GM19438 (cell line): Measurements from ENCODE around the gene SUCLG2.
"Not testable (repeated sequence)": the region's sequence is repeated elsewhere in the genome, so short reads cannot be mapped to it uniquely, and the experiment has no call there.

Experiments used
- ATAC-seq: cut with Tn5 transposase; IDR thresholded peaks from one replicate; pipeline ENCODE4 v1.9.1; 2021; ENCODE audit warnings: low read depth; ENCODE audit not compliant: unreplicated experiment

Gene SUCLG2

DNA sequence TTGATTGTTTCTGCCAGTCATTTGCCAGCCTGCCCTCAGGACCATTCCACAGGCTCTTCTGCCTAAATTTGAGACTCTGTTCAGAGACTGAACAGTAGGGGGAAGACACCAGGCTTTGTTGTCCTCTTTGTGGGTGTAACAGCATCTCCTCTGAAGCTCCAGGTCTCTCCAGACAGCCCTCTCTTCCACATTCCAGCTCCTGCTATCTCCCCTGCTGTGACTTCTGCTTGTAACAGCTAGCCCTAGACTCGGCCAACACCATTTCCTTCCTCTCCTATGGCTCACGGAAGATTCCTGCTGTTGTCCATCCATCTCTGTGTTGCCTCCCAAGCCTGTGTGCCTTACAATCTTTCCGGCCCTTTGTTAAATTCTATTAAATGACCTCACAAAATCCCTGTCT lies 40.2 kb downstream of the SUCLG2 start:
- ATAC-seq: no peak

DNA sequence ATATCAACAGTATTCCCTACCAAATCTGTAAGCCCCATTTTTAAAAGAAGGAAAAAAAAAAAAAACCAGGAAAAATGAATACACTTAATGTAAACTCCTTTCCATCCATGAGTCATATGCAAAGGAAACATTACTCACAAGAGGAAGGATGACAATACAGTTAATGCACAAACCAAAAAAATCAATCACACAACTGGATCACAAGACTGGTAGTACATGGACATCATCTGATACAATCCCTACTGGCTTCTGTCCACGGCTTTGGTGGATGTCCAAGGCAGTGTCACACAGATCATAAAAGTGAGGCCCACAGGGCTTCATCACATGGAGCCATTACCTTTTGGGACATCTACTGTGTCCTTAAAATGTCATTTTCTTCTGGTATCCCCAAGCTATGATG lies 44.0 kb downstream of the SUCLG2 start:
- ATAC-seq: no peak

DNA sequence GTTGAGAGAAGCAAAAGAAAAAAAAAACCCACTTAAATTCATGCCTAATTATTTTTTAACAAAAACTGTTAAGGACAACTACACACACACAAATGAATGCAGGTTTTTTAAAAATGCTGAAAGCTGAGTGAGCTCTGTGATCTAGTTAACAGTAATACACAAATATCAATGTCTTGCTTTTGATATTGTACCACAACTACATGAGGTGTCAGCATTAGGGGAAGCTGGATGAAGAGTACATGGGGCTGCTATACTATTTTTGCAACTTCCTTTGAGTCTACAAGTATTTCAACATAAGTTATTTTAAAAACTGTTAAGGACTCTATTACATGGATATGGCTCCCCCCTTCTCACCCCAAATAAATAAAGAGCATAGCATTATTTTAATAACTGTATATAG lies 44.7 kb downstream of the SUCLG2 start:
- ATAC-seq: no peak

DNA sequence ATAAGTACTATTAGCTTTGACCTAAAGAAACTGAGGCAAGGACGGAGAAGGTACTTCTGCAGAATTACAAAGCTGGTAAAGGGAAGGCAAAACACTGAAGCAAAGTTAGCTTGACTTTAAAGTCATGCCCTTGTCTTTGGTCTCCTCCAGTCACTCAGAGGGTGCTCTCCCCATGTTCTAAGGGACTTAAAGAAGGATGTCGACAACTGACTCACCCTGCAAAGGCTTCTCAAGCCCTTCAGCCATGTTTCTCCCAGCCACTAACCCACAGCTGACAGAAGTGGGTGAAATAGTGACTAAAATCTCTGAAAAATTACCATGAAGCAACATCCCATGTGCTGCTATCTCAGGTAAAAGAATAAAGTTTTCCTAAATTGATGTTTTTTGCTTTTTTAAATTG lies 46.4 kb downstream of the SUCLG2 start:
- no peak for ATAC-seq

DNA sequence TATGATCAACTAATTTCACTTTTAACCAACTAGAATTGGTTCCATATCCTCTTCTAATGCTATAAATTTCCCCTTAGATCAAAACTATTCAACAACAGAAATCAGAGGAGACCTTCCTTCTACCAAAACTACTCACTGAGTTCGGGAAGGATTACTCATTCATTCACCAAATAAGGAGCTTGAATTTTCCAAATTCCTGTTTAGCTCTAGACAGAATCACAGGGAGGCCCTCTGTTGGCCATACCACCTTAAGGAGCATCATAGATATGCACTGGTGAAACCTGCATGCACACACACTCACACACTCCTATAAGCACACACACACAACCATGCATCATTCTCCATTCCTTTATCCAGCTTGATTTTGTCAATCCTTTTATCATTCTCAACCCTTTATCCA lies 49.0 kb downstream of the SUCLG2 start:
- no peak for ATAC-seq

DNA sequence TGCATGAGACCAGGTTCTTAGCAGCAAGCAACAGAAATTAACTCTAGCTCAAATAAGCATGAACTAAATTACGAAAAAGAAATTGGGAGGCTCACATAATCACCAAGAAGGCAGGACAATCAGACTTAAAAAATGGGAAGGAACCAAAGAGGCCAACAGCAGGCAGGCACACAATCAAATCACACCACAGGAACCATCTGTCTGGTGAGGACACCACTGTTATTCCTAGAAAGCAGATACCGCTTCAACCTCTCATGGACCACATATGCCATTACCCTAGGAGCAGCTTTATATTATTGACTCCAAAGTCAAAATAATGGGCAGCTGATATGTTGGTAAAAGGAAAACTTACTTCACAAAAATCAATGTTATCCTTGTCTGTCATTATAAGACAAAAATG lies 51.6 kb downstream of the SUCLG2 start:
- no peak for ATAC-seq

DNA sequence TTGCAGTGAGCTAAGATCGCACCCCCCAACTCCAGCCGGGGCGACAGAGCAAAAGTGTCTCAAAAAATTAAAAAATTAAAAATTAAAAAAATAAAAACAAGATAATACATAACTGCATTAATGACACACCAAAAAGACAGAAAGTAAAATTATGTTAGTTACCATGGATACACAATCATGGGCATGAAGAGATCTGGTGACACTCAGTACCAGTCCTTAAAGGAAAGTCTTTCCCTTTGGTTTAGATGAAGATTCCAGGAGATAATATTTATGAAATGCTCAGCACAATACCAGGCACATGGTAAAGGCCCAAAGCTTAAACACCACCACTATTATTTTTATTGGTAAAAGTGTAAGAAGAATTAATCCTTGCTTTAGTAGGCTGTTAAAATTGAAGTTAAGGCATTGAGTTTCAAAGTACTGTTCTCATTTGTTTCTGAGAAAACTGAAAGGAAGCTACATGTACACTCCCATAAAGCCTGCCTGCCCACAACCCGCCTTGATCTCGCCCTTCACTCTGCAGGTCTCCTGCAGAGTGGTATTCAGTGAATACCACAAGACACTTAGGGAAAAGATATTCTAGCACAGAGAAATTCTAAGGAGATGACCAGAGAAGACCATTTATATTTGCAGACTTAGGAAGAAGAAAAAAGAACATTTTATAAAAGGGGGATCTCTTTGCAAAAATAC lies 52.3 kb downstream of the SUCLG2 start:
- no peak for ATAC-seq

DNA sequence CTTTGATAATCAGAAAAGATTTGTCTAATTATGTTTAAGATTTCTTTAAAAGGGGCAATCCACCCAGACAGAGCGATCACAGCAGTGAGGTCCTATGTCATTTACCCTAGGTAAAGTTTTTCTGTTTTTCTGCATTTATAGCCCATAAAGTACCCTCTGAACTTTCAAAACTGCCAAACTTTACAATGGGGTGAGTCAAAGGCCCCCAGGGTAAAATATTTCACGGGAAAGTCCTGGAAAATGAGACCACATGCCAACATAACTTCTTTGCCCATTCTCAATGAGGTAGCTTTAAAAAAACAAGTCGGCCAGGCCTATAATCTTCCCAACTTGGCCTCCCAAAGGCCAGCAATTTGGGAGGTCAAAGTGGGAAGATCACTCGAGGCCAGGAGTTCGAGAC lies 53.0 kb downstream of the SUCLG2 start:
- no peak for ATAC-seq

DNA sequence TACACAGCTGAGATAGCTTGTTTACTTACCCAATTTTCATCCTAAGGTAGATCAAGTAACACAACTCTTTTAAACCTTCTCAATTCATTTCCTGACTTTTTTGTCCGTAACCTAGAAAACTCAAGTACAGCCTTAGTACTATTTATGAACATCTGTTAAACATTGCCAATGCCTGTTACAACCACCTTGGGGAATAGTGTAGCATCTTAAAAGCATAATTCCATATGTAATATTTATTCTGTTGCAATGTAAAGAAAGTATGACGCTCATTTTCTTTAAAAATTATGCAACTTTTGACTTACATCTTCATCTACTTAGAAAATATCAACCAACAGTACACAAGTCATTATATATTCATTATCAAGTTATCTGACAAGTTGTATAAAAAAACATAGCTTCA lies 54.6 kb downstream of the SUCLG2 start:
- no peak for ATAC-seq

DNA sequence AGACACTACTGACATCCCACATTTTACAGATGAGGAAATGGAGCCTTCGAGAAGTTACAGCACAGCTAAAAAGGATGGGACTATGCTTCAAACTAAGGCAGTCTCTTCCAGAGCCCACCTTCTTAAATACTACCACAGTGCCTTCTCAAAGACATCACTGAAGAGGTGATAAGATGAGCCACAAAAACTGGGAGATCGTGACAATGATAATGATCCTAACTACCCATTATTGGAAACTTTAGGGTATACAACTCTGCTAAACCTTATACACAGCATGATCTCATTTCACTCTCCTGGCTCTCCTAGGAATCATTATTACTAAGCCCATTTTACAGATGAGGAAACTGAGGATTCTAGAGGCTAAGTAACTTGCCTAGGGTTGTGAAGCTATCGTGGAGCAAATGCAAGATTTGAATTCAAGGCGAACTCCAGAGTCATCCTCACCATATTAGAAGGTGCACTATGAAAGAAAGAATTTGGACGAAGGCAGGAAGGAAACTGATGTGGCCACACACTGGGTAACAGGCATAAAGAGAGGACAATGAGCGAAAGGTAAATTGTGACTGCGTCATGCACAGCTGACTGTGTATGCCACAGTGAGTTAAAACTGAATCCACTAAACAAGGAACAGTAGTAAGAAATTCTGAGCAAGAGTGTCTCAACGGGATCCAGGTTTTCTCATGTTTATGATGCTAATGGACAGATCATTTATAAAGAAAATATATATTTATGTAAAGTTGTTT lies 55.4 kb downstream of the SUCLG2 start:
- ATAC-seq: no peak

DNA sequence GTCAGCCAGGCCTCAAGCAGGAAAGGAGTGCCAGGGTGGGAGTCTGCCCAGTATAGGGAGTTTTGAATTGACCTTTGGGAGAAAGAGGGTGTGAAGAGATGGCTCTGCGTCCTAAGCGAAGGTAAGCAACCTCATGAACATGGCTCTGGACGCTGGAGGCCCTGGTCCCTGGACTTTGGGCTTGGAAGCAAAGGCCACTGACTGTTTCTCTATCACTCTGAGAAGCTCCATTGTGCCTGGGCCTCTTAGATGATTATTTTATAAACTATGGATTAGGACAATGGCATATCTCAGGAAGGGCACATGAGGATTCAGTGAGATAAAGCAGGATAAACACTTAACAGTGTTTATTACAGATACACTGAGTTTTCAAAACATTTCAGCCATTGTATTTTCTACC lies 59.0 kb downstream of the SUCLG2 start:
- ATAC-seq: no peak

DNA sequence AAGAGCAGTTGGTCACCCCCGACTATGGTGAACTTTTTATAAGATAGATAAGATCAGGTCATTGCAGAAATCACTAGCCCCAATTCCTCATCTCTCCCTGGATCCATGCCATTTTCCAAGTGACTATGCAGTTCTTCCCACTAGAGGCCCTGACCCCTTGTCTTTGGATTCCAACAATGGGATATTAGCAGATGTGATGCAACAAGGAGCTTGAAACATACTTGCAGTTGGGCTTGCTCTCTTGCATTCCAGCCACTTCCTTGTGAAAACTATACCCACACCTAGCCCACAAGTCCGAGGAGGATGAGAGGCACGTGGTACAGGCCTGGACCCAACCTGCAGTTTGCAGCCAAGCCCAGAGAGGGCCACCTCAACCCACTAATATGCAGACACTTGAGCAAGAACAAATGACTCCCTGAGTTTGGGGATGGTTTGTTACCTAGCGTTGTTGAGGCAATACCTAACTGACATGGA lies 60.6 kb downstream of the SUCLG2 start:
- no peak for ATAC-seq

DNA sequence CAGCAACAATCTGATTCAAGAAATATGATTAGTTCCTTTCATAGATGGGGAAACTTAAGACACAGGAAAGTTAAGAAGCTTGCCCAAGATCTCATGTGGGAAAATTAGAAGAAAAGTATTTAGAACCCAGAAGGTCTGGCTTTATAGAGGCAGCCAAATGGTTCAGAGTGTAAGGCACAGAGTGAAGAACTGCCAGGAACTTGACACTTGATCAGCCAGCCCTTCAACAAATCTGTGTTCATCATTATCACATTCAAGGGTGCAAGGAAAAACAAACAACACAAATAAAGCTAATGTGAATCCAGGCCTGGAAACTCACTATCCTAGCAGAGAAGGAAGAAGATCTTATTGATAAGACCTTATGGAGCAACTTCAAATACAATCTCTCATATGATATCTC lies 62.4 kb downstream of the SUCLG2 start:
- ATAC-seq: no peak

DNA sequence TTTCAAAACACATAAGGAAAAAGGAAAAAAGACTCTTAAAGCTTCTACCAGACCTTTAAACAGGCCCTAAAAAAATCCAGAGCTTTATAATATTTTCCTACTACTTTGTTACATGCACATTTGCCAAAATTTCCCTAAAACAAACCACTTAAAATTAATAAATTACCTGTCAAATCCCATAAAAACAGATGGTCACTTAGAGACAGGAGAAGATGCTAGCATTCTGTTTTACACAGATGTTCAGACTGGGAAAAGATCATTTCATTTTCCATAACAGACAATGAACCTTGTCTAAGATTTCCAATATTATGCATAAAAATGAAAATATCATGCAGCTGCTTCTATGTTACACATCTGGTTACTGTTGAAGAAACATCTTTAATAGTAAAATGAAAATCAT lies 66.6 kb downstream of the SUCLG2 start:
- no peak for ATAC-seq

DNA sequence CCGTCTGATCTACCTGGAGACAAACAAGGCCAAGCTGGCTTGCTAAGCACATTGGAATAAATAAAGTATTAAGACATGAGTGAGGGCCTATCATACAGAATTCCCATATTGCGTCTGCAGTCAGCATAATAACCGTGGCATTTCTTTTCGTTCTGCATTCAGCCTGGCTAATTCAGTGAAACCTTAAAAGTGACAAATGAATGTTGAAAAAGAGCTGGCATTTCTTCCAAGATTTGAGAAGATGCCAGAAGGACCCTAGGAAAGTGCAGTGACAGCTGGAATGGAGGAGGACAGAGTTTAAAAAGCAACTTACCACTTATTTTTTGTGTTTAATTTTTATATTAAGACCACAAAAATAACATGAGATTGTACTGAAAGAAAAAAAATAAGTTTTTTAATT lies 67.1 kb downstream of the SUCLG2 start:
- ATAC-seq: no peak

DNA sequence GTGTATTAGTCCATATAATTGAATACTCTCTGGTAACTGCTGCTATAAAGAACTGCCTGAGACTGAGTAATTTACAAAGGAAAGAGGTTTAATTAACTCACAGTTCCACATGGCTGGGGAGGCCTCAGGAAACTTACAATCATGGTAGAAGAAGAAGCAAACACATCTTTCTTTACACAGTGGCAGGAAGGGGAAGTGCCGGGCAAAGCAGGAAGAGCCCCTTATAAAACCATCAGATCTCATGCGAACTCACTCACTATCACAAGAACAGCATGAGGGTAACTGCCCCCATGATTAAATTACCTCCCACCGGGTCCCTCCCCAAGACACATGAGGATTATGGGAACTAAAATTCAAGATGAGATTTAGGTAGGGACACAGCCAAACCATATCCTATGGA lies 69.8 kb downstream of the SUCLG2 start:
- not testable (repeated sequence) for ATAC-seq

DNA sequence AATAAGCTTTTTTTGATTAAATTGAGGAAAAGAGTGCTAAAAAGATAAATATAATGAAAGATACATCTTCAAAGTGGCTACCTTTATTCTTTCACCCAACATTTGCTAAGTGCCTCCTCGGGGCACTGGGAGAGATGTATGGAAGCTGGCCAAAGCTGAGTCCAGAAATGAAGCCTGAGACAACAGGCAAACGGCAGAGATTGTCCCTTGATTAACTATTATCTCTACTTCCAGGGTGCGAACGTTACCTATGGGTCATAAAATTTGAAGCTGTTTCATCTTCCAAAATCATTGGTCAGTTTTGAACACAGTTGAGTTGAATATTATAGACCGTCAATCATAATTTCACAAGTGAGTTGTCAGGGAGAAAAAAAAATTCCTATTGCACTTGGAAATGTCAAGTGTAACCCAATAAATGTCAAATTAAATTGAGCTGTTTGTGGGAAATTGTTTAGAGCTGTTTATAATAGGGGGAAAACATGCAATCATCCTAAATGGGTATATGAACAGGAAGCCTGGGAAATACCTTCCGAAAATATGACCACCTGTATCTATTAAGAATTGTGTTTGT lies 73.9 kb downstream of the SUCLG2 start:
- no peak for ATAC-seq

DNA sequence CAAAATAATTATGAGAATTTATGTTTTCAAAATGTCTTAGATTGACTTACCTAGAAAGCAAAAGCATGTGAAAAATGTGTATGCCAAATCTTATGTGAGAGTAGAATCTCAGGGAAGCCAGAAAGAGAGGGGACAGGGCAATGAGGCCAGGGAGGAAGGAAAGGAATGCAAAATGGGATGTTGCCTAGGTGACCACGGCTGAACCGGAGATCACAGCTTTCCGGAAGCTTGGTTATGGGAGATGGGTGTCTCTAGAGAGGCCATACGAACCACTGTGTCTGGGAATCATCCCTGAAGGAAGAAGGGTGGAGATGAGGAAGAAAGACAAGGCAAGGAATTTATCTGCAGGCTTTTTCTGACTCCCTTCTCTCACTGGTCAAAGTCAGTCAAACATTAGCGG lies 76.0 kb downstream of the SUCLG2 start:
- ATAC-seq: no peak

DNA sequence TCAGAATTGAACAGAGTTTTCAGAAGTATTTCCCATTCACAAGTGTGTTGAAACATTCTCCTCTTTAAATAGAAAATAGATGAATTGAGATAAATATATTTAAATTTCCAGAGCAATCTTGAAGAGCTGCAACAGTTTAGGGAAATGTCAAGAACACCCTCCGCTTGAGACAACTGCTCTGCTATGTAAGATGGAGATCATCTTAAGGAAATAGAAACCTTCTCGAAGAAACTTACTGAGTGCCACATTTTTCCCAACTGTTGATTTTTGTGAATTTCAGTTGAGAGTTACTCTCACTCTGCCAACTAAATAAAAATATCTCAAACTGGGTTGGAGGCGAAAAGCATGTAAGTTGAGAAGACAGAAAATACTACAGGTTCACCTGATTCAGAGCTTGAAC lies 78.0 kb downstream of the SUCLG2 start:
- ATAC-seq: no peak

DNA sequence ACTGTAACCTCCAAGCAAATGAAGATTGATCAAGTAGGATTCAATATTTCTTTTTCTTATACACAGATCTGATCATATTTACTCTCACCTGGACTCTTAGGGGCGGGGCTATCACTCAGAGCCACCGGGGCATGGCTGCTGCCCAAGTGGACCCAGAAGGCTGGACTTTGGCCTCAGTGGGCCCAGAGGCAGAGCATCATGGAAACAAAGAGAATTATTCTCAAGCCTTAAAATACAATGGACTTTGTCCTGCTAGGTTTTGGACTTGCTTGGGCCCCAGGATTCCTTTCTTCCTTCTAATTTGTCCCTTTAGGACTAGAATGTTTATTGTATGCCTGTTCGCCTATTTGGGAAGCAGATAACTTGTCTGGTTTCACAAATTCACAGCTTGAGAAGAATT lies 85.1 kb downstream of the SUCLG2 start:
- no peak for ATAC-seq

DNA sequence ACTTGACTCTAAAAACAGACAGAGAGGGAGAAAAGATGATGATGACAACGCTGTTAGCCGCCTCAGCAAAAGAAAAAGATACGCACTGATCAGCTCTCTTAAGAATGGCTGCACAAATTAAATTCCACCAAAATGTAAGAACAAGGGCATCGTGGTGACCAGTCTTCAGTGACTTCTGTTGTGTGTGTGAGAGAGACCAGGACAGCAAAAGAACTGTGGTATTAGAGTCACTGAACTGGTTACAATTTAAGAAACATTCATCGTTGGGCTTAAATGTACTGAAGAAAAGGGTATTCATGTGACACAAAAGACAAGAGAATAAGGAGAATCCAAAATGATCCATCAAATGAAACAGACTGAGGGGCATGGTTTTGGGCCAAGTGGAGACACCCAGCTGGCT lies 86.5 kb downstream of the SUCLG2 start:
- ATAC-seq: no peak

DNA sequence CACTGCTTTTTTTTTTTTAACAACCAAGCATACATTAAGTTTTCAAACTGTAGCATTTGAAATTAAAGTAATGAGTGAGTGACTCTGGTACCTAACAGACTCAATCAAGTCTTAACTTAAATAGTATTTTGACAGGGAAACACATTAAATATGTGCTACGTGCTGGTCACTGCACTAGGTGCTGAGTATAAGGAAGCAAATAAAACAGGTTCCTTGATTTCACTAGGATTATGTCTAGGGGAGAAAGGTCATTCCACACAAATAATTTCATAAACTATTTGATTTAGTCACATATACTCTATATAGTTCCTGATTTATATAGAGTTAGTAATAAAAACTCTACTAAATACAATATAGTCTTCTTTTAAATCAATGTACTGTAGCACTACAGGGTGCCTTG lies 89.4 kb downstream of the SUCLG2 start:
- no peak for ATAC-seq
